HepG2 (cell line): ENCODE measurements around the gene NDST1. TPM values are rescaled to one million over a fixed set of nuclear protein-coding genes. Genes with fewer than 3 reads are reported as not detected.

ENCODE experiments used
- CERS6 ChIP-seq: sonication (generic); formaldehyde crosslinking; IDR thresholded peaks from 2 replicates; pipeline ENCODE4 v1.5.0; 2020; ENCODE audit warnings: missing genetic modification reagents
- CHD4 ChIP-seq: fragments of 200-600 bp; sonication (generic); IDR thresholded peaks from 2 replicates; pipeline ENCODE4 v1.7.0; 2017; ENCODE audit warnings: mild to moderate bottlenecking, low read length, borderline replicate concordance
- DRAP1 ChIP-seq: IDR thresholded peaks from 2 replicates; pipeline ENCODE4 v1.6.1; 2016; ENCODE audit warnings: missing genetic modification reagents, missing compliant biosample characterization
- GABPA ChIP-seq, 2 experiments: IDR thresholded peaks; 2 replicates each; pipeline ENCODE4 v1.6.1; 2011 to 2016; ENCODE audit warnings: low read depth in 2 of 2, low read length in 1 of 2, missing biosample characterization in 1 of 2, missing genetic modification characterization in 1 of 2
- GATAD2A ChIP-seq: IDR thresholded peaks from 2 replicates; pipeline ENCODE4 v1.6.1; 2016
- HNRNPL ChIP-seq: fragments of 200-400 bp; formaldehyde crosslinking; IDR thresholded peaks from 2 replicates; pipeline ENCODE4 v1.6.1; 2017; ENCODE audit warnings: mild to moderate bottlenecking, low read depth, low read length
- ISX ChIP-seq: sonication (generic); formaldehyde crosslinking; conservative IDR thresholded peaks from 2 replicates; pipeline ENCODE4 v1.5.0; 2020; ENCODE audit warnings: missing genetic modification reagents
- MBNL3 ChIP-seq: fragments of 250-450 bp; sonication (Bioruptor Pico); conservative IDR thresholded peaks from 2 replicates; pipeline ENCODE4 v1.8.0; 2022; ENCODE audit warnings: mild to moderate bottlenecking, inconsistent platforms
- NFKBIZ ChIP-seq: IDR thresholded peaks from 2 replicates; pipeline ENCODE4 v1.6.1; 2018; ENCODE audit warnings: missing genetic modification reagents, missing compliant biosample characterization
- NONO ChIP-seq, 2 experiments: fragments of 450-650 bp in 1 of 2; sonication (generic) in 1 of 2; formaldehyde crosslinking in 1 of 2; IDR thresholded peaks in 1 of 2; conservative IDR thresholded peaks in 1 of 2; 2 replicates each; pipeline versions ENCODE4 v1.6.1 to v1.8.0; 2017 to 2022; ENCODE audit warnings: mild to moderate bottlenecking in 1 of 2, missing genetic modification reagents in 1 of 2, moderate library complexity in 1 of 2
- NR1H2 ChIP-seq: sonication (generic); formaldehyde crosslinking; IDR thresholded peaks from 2 replicates; pipeline ENCODE4 v1.8.1; 2022; ENCODE audit warnings: low read depth, missing genetic modification reagents, borderline replicate concordance
- RARA ChIP-seq: IDR thresholded peaks from 2 replicates; pipeline ENCODE4 v1.6.1; 2016; ENCODE audit warnings: missing genetic modification reagents, missing compliant biosample characterization
- RARG ChIP-seq: sonication (generic); formaldehyde crosslinking; IDR thresholded peaks from 2 replicates; pipeline ENCODE4 v1.4.0; 2020; ENCODE audit warnings: low read depth, mild to moderate bottlenecking, missing genetic modification reagents
- REPIN1 ChIP-seq: sonication (generic); formaldehyde crosslinking; IDR thresholded peaks from 2 replicates; pipeline ENCODE4 v1.8.0; 2022; ENCODE audit warnings: missing genetic modification reagents, low read depth, mild to moderate bottlenecking, borderline replicate concordance
- RXRB ChIP-seq: IDR thresholded peaks from 2 replicates; pipeline ENCODE4 v1.6.1; 2016; ENCODE audit warnings: borderline replicate concordance, missing genetic modification reagents, missing compliant biosample characterization
- TEAD3 ChIP-seq: optimal IDR thresholded peaks from 2 replicates; pipeline ENCODE3; 2016; ENCODE audit warnings: borderline replicate concordance
- ZGPAT ChIP-seq: IDR thresholded peaks from 2 replicates; pipeline ENCODE4 v1.6.1; 2016; ENCODE audit warnings: mild to moderate bottlenecking
- ZNF230 ChIP-seq: sonication (generic); formaldehyde crosslinking; IDR thresholded peaks from 2 replicates; pipeline ENCODE4 v1.4.0; 2020; ENCODE audit warnings: mild to moderate bottlenecking, missing genetic modification reagents
- ZNF296 ChIP-seq: sonication (generic); formaldehyde crosslinking; conservative IDR thresholded peaks from 2 replicates; pipeline ENCODE4 v1.5.0; 2020; ENCODE audit warnings: mild to moderate bottlenecking, missing genetic modification reagents
- ZNF512 ChIP-seq: sonication (generic); formaldehyde crosslinking; IDR thresholded peaks from 2 replicates; pipeline ENCODE4 v1.4.0; 2020; ENCODE audit warnings: mild to moderate bottlenecking, missing genetic modification reagents
- ZNF572 ChIP-seq: sonication (generic); formaldehyde crosslinking; IDR thresholded peaks from 2 replicates; pipeline ENCODE4 v1.5.1; 2020; ENCODE audit warnings: mild to moderate bottlenecking, missing genetic modification reagents
- ZNF597 ChIP-seq: sonication (generic); formaldehyde crosslinking; IDR thresholded peaks from 2 replicates; pipeline ENCODE4 v1.5.0; 2020; ENCODE audit warnings: missing genetic modification reagents
- ZSCAN21 ChIP-seq: sonication (generic); formaldehyde crosslinking; IDR thresholded peaks from 2 replicates; pipeline ENCODE4 v1.8.0; 2022; ENCODE audit warnings: mild to moderate bottlenecking, missing genetic modification reagents, moderate library complexity, borderline replicate concordance
- polyA plus RNA-seq, 8 experiments: library from polyadenylated mRNA; depleted of rRNA in 3 of 8; stranded (reverse) in 7 of 8; unstranded in 1 of 8; fragments of >200 nt; fragmentation: Illumina TruSeq in 4 of 8; extraction: Trizol in 4 of 8; gene quantifications; 2 replicates each; pipeline versions ENCODE4 v1.2.1 to v1.2.3, GENCODE V29; 2011 to 2016; ENCODE audit warnings: low read depth in 4 of 8, missing spikeins in 1 of 8, mixed read lengths in 1 of 8; ENCODE audit not compliant: insufficient read depth in 1 of 8
- total RNA-seq, 5 experiments: library from RNA; depleted of rRNA; stranded (reverse); fragments of >200 nt; fragmentation: Illumina TruSeq; extraction: Trizol; gene quantifications; 2 replicates each; pipeline ENCODE4 v1.2.3, GENCODE V29; 2016; ENCODE audit warnings: low read depth in 1 of 5

Gene NDST1
- total and polyA plus RNA-seq, 2 of the 13 experiments (the other 11 are each of a cell fraction or from before 2014, with no cell fraction given): 23.8 to 26.2 TPM

- TF ChIP-seq NFKBIZ (CRISPR knock-in tag) (no peak), NR1H2 (no peak), MBNL3 (CRISPR knock-in tag) (no peak), ZNF572 (no peak), CHD4 (no peak), CERS6 (CRISPR knock-in tag) (no peak), DRAP1 (CRISPR knock-in tag) (no peak), ZNF296 (CRISPR knock-in tag) (no peak), ZNF597 (CRISPR knock-in tag) (no peak), ZGPAT (CRISPR knock-in tag) (no peak), ZSCAN21 (CRISPR knock-in tag) (no peak), NONO (IDR thresholded peaks at IDR 0.05) (no peak), NONO (CRISPR knock-in tag; conservative IDR thresholded peaks at IDR 0.05) (0 out of 2 replicates have a peak, but pooled peaks have one; percentile 30), ZNF230 (CRISPR knock-in tag) (no peak), RARG (CRISPR knock-in tag) (no peak), RARA (CRISPR knock-in tag) (no peak), TEAD3 (CRISPR knock-in tag) (peak; percentile 70), GATAD2A (CRISPR knock-in tag) (peak; percentile 42; the same call in 1 of the 2 replicates), HNRNPL (peak; percentile 93), ISX (CRISPR knock-in tag) (no peak), GABPA (IDR thresholded peaks at IDR 0.05; ENCODE audit: low read depth, low read length) (no peak), GABPA (CRISPR knock-in tag; IDR thresholded peaks at IDR 0.05; ENCODE audit: low read depth) (0 out of 2 replicates have a peak, but pooled peaks have one; percentile 22), REPIN1 (no peak), ZNF512 (no peak), RXRB (peak; percentile 35; the same call in 1 of the 2 replicates)
Measured at GRCh38 chr5:150458802-150459557, 49.0 kb upstream of the NDST1 start (continued).
